Measurements from ENCODE around the gene SLFNL1. TPM values are rescaled to one million over a fixed set of nuclear protein-coding genes. Genes with fewer than 3 reads are reported as not detected.

The SLFNL1 gene
- total RNA-seq, 1 experiment from 2014 or later = not detected

DNA sequence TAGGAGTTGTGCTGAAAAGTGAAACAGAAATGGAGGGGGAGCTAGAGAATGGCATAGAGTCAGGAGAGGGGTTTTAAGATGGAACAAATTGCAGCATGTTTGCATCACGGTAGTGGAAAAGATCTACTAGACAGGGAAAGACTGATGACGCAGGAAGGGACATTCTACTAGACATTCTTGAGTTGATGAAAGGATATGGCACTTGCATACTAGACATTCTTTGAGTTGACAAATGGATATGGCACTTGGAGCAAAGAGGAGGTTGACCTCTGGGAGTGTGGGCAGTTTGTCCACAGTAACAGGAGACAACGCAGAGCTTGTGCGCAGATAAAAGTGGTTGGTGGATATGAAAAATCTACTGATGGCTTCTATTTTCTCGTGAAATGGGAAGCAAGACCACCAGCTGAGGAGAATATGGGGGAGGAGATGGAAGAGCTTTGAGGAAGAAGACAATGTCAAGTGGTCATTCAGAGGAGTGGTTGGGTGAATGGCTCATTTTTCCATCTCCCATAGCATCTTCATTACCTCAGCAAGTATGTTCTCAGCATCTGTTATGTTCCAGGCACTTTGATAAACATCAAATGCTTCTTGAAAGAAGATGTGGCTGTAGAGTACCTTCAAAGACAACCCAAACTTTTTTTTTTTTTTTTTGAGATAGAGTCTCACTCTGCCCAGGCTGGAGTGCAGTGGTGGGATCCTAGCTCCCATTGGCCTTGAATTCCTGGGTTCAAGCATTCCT is 44.4 kb downstream of the SLFNL1 start:
- peaks cover 21% of the 10 kb centered on the region for H3K4me1 Mint-ChIP-seq
- H3K27ac Mint-ChIP-seq = no peak overlapping the region
- H3K36me3 Mint-ChIP-seq = no peaks in the 10 kb centered on the region
- no peak for TF ChIP-seq SOX15 (CRISPR knock-in tag; IDR thresholded peaks at IDR 0.05)
- TF ChIP-seq SMAD4 (CRISPR knock-in tag; IDR thresholded peaks at IDR 0.05) = no peak
- TF ChIP-seq, protein P1, sequence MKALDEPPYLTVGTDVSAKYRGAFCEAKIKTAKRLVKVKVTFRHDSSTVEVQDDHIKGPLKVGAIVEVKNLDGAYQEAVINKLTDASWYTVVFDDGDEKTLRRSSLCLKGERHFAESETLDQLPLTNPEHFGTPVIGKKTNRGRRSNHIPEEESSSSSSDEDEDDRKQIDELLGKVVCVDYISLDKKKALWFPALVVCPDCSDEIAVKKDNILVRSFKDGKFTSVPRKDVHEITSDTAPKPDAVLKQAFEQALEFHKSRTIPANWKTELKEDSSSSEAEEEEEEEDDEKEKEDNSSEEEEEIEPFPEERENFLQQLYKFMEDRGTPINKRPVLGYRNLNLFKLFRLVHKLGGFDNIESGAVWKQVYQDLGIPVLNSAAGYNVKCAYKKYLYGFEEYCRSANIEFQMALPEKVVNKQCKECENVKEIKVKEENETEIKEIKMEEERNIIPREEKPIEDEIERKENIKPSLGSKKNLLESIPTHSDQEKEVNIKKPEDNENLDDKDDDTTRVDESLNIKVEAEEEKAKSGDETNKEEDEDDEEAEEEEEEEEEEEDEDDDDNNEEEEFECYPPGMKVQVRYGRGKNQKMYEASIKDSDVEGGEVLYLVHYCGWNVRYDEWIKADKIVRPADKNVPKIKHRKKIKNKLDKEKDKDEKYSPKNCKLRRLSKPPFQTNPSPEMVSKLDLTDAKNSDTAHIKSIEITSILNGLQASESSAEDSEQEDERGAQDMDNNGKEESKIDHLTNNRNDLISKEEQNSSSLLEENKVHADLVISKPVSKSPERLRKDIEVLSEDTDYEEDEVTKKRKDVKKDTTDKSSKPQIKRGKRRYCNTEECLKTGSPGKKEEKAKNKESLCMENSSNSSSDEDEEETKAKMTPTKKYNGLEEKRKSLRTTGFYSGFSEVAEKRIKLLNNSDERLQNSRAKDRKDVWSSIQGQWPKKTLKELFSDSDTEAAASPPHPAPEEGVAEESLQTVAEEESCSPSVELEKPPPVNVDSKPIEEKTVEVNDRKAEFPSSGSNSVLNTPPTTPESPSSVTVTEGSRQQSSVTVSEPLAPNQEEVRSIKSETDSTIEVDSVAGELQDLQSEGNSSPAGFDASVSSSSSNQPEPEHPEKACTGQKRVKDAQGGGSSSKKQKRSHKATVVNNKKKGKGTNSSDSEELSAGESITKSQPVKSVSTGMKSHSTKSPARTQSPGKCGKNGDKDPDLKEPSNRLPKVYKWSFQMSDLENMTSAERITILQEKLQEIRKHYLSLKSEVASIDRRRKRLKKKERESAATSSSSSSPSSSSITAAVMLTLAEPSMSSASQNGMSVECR (CRISPR knock-in tag; IDR thresholded peaks at IDR 0.05; ENCODE audit: borderline replicate concordance) = no peak
- no peak for TF ChIP-seq JAZF1 (CRISPR knock-in tag; IDR thresholded peaks at IDR 0.05)
- no peak for TF ChIP-seq MXD4 (CRISPR knock-in tag; IDR thresholded peaks at IDR 0.05; ENCODE audit: borderline replicate concordance)
- no peak for TF ChIP-seq ZNF121 (CRISPR knock-in tag; IDR thresholded peaks at IDR 0.05)
- TF ChIP-seq, protein P2, sequence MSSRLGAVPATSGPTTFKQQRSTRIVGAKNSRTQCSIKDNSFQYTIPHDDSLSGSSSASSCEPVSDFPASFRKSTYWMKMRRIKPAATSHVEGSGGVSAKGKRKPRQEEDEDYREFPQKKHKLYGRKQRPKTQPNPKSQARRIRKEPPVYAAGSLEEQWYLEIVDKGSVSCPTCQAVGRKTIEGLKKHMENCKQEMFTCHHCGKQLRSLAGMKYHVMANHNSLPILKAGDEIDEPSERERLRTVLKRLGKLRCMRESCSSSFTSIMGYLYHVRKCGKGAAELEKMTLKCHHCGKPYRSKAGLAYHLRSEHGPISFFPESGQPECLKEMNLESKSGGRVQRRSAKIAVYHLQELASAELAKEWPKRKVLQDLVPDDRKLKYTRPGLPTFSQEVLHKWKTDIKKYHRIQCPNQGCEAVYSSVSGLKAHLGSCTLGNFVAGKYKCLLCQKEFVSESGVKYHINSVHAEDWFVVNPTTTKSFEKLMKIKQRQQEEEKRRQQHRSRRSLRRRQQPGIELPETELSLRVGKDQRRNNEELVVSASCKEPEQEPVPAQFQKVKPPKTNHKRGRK (CRISPR knock-in tag; IDR thresholded peaks at IDR 0.05; ENCODE audit: borderline replicate concordance) = no peak
- TF ChIP-seq, protein P3, sequence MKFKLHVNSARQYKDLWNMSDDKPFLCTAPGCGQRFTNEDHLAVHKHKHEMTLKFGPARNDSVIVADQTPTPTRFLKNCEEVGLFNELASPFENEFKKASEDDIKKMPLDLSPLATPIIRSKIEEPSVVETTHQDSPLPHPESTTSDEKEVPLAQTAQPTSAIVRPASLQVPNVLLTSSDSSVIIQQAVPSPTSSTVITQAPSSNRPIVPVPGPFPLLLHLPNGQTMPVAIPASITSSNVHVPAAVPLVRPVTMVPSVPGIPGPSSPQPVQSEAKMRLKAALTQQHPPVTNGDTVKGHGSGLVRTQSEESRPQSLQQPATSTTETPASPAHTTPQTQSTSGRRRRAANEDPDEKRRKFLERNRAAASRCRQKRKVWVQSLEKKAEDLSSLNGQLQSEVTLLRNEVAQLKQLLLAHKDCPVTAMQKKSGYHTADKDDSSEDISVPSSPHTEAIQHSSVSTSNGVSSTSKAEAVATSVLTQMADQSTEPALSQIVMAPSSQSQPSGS (CRISPR knock-in tag; IDR thresholded peaks at IDR 0.05; ENCODE audit: borderline replicate concordance, low read depth) = no peak
- TF ChIP-seq, protein P4, sequence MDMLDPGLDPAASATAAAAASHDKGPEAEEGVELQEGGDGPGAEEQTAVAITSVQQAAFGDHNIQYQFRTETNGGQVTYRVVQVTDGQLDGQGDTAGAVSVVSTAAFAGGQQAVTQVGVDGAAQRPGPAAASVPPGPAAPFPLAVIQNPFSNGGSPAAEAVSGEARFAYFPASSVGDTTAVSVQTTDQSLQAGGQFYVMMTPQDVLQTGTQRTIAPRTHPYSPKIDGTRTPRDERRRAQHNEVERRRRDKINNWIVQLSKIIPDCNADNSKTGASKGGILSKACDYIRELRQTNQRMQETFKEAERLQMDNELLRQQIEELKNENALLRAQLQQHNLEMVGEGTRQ (CRISPR knock-in tag; IDR thresholded peaks at IDR 0.05) = no peak
- TF ChIP-seq, protein P5, sequence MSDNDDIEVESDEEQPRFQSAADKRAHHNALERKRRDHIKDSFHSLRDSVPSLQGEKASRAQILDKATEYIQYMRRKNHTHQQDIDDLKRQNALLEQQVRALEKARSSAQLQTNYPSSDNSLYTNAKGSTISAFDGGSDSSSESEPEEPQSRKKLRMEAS (CRISPR knock-in tag; IDR thresholded peaks at IDR 0.05) = no peak
- no peak for TF ChIP-seq TEAD1 (CRISPR knock-in tag; IDR thresholded peaks at IDR 0.05)
- no peak for TF ChIP-seq NFATC4 (CRISPR knock-in tag; IDR thresholded peaks at IDR 0.05)
- TF ChIP-seq, protein P6, sequence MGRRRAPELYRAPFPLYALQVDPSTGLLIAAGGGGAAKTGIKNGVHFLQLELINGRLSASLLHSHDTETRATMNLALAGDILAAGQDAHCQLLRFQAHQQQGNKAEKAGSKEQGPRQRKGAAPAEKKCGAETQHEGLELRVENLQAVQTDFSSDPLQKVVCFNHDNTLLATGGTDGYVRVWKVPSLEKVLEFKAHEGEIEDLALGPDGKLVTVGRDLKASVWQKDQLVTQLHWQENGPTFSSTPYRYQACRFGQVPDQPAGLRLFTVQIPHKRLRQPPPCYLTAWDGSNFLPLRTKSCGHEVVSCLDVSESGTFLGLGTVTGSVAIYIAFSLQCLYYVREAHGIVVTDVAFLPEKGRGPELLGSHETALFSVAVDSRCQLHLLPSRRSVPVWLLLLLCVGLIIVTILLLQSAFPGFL (CRISPR knock-in tag; IDR thresholded peaks at IDR 0.05; ENCODE audit: borderline replicate concordance) = no peak
- no peak for TF ChIP-seq KAT7 (CRISPR knock-in tag; IDR thresholded peaks at IDR 0.05; ENCODE audit: borderline replicate concordance)
- H3K27me3 Mint-ChIP-seq (ENCODE audit: low read depth) = no peaks in the 10 kb centered on the region
- ATAC-seq (no peak), DNase-seq (ENCODE audit: low spot score) (no peak)
- CTCF ChIA-PET = interaction anchor here (0.7 to 2.0 kb wide), 3 partner anchors 24 to 445 kb away, joined by 3 to 6 read pairs (median 3); no protein-coding TSS in a partner anchor
- no peak overlapping the region for H3K4me3 Mint-ChIP-seq
- no peaks in the 10 kb centered on the region for H3K9me3 Mint-ChIP-seq
- POLR2A ChIA-PET = interaction anchor here (1.4 kb wide), 1 partner anchor 115 kb away, joined by 4 read pairs; the partner anchor contains the start of gene CITED4

DNA sequence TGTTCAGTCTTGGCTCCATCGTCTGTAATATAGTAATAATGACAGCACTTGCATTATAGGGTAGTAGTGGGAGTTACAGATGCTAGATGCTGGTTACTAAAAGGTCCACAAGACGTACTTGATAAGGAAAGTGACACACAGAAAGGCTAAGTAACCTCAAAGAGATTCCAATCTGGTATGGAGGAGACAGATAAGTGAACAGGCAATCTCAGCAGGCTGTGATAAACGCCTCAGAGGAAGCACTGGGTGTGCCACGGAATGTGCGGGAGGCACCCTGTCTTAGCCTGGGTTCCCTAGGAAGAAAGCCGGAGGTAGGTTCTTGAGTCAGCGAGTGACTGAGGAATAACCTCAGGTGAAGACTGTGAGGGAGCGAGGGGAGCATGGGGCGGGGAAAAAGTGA is 46.6 kb downstream of the SLFNL1 start:
- no peak overlapping the region for H3K4me3 Mint-ChIP-seq
- DNase-seq (ENCODE audit: low spot score) = no peak
- H3K4me1 Mint-ChIP-seq = peaks cover 3% of the 10 kb centered on the region
- H3K27ac Mint-ChIP-seq = no peak overlapping the region
- H3K36me3 Mint-ChIP-seq = no peaks in the 10 kb centered on the region
- H3K9me3 Mint-ChIP-seq = no peaks in the 10 kb centered on the region
- ChIA-PET CTCF (interaction anchor here (0.8 to 2.0 kb wide), 2 partner anchors 15 to 22 kb away, joined by 4 to 6 read pairs; no protein-coding TSS in a partner anchor), POLR2A (no interaction called here)
- H3K27me3 Mint-ChIP-seq (ENCODE audit: low read depth) = no peaks in the 10 kb centered on the region
- no peak for ATAC-seq
- TF ChIP-seq RORB (CRISPR knock-in tag; IDR thresholded peaks at IDR 0.05) = no peak
- no peak for TF ChIP-seq ZNF138 (CRISPR knock-in tag; conservative IDR thresholded peaks at IDR 0.05)
- no peak for TF ChIP-seq ZNF219 (CRISPR knock-in tag; IDR thresholded peaks at IDR 0.05; ENCODE audit: borderline replicate concordance)
- TF ChIP-seq NR1H2 (CRISPR knock-in tag; IDR thresholded peaks at IDR 0.05) = no peak
- TF ChIP-seq ZNF396 (CRISPR knock-in tag; IDR thresholded peaks at IDR 0.05; ENCODE audit: borderline replicate concordance) = no peak
- no peak for TF ChIP-seq TEAD1 (CRISPR knock-in tag; IDR thresholded peaks at IDR 0.05)
- TF ChIP-seq HMGA2 (CRISPR knock-in tag; IDR thresholded peaks at IDR 0.05) = no peak
- TF ChIP-seq IRF2 (CRISPR knock-in tag; IDR thresholded peaks at IDR 0.05; ENCODE audit: borderline replicate concordance, low read depth) = no peak
- no peak for TF ChIP-seq NFE2L1 (CRISPR knock-in tag; IDR thresholded peaks at IDR 0.05)
- no peak for TF ChIP-seq MYBL2 (CRISPR knock-in tag; IDR thresholded peaks at IDR 0.05)

All from WTC11 (cell line).